SH-SY5Y (cell line): ENCODE results near the gene MMP7.

ENCODE experiments used
- GATA2 ChIP-seq: IDR thresholded peaks from 2 replicates; pipeline ENCODE4 v1.6.1; 2011; ENCODE audit warnings: mild to moderate bottlenecking, low read depth, low read length
- GATA3 ChIP-seq: IDR thresholded peaks from 2 replicates; pipeline ENCODE4 v1.6.1; 2011; ENCODE audit warnings: low read depth, mild to moderate bottlenecking, low read length, moderate library complexity

DNA sequence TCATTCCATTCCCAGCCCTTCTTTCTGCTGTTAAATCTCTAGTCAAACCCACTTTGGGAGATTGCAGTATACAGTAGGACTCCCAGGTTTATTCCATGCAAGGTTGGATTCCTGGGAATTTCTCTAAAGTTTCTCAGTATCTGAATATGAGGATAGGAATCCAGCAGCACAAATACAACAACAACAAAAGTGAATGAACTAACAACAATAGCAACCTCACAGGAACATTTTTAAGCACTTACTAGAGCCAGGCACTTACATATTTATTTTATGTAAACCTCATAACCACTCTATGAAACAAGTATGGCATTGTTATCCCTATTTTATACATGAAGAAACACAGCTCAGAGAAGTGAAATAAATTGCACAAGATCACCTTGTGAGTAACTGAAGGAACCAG, 1.9 kb downstream of the MMP7 start:
- TF ChIP-seq GATA3, result no peak
- no peak for TF ChIP-seq GATA2
